GM23248 (cell line): ENCODE data around the gene PAN2. TPM values are rescaled to one million over a fixed set of nuclear protein-coding genes. Genes with fewer than 3 reads are reported as not detected.
"Not testable (repeated sequence)": the region's sequence is repeated elsewhere in the genome, so short reads cannot be mapped to it uniquely, and the experiment has no call there.

Experiments
- DNase-seq: peaks from one replicate; pipeline ENCODE4 v3.0.0-alpha.2; 2015
- H2AFZ ChIP-seq: fragments of 200-600 bp; sonication (generic); 2 replicates; pipeline ENCODE4 v1.6.1; 2016; ENCODE audit warnings: antibody characterized with exemption
- H3F3A ChIP-seq: fragments of 200-600 bp; sonication (generic); 2 replicates; pipeline ENCODE4 v1.6.1; 2016; ENCODE audit warnings: mild to moderate bottlenecking, antibody characterized with exemption, mixed run types; ENCODE audit not compliant: insufficient read depth
- H3K27ac ChIP-seq: fragments of 200-600 bp; sonication (generic); 2 replicates; pipeline ENCODE4 v1.5.1; 2016; ENCODE audit warnings: mild to moderate bottlenecking
- H3K27me3 ChIP-seq: fragments of 200-600 bp; sonication (generic); replicated peaks from 2 replicates; pipeline ENCODE4 v1.6.1; 2016; ENCODE audit warnings: mild to moderate bottlenecking; ENCODE audit not compliant: insufficient read depth
- H3K36me3 ChIP-seq: fragments of 200-600 bp; sonication (generic); 2 replicates; pipeline ENCODE4 v1.6.1; 2016; ENCODE audit warnings: low read depth, mild to moderate bottlenecking
- H3K4me1 ChIP-seq: fragments of 200-600 bp; sonication (generic); 2 replicates; pipeline ENCODE4 v1.6.1; 2016; ENCODE audit warnings: mild to moderate bottlenecking; ENCODE audit not compliant: insufficient read depth
- H3K4me2 ChIP-seq: fragments of 200-600 bp; sonication (generic); one replicate; pipeline ENCODE4 v1.6.1; 2016; ENCODE audit warnings: mild to moderate bottlenecking; ENCODE audit not compliant: unreplicated experiment
- H3K4me3 ChIP-seq: fragments of 200-600 bp; sonication (generic); 2 replicates; pipeline ENCODE4 v1.5.1; 2016; ENCODE audit warnings: mild to moderate bottlenecking
- H3K79me2 ChIP-seq: fragments of 200-600 bp; sonication (generic); 2 replicates; pipeline ENCODE4 v1.6.1; 2016; ENCODE audit warnings: mild to moderate bottlenecking; ENCODE audit not compliant: insufficient read depth
- H3K9ac ChIP-seq: fragments of 200-600 bp; sonication (generic); 2 replicates; pipeline ENCODE4 v1.6.1; 2016; ENCODE audit warnings: mild to moderate bottlenecking
- H3K9me2 ChIP-seq: fragments of 200-600 bp; sonication (generic); 2 replicates; pipeline ENCODE4 v1.6.1; 2016; ENCODE audit warnings: mixed run types, mild to moderate bottlenecking, moderate library complexity; ENCODE audit not compliant: insufficient read depth
- H3K9me3 ChIP-seq: fragments of 200-600 bp; sonication (generic); one replicate; pipeline ENCODE4 v1.6.1; 2017; ENCODE audit warnings: low read depth
- H4K20me1 ChIP-seq: fragments of 200-600 bp; sonication (generic); 2 replicates; pipeline ENCODE4 v1.6.0; 2016; ENCODE audit not compliant: insufficient read depth
- EZH2 ChIP-seq: fragments of 200-600 bp; sonication (generic); IDR thresholded peaks from 2 replicates; pipeline ENCODE4 v1.6.1; 2018; ENCODE audit warnings: antibody characterized with exemption, mild to moderate bottlenecking; ENCODE audit not compliant: insufficient read depth, poor library complexity, severe bottlenecking
- EZH2phosphoT487 ChIP-seq: fragments of 200-600 bp; sonication (generic); IDR thresholded peaks from 2 replicates; pipeline ENCODE4 v1.6.1; 2018; ENCODE audit warnings: antibody characterized with exemption, moderate library complexity, mild to moderate bottlenecking, low read depth; ENCODE audit not compliant: insufficient read depth
- WGBS, 2 experiments: methylation state at CpG; one replicate each; pipeline ENCODE4 v1.1.6; 2015 to 2017; ENCODE audit warnings: low lambda C conversion rate in 2 of 2, low coverage in 1 of 2; ENCODE audit errors: missing lambda C conversion rate in 2 of 2; 5-methylcytosine and 5-hydroxymethylcytosine counted together
- in situ Hi-C: fragments of 300-500 bp; cut with MboI; formaldehyde crosslinking; loops from 2 replicates; pipeline ENCODE4 v1.15.0; 2020
- polyA plus RNA-seq: library from polyadenylated mRNA; unstranded; fragments of >200 nt; fragmentation: Nextera tagmentation; extraction: Ambion mirVana; gene quantifications from 2 replicates; pipeline ENCODE4 v1.2.1, GENCODE V29; 2016
- total RNA-seq: library from RNA; depleted of rRNA; stranded (reverse); fragments of >200 nt; shearing (Covaris generic); gene quantifications from 2 replicates; pipeline ENCODE4 v1.2.3, GENCODE V29; 2014

PAN2 gene
- total and polyA plus RNA-seq, 2 experiments from 2014 or later = 9.1 to 20.2 TPM

DNA sequence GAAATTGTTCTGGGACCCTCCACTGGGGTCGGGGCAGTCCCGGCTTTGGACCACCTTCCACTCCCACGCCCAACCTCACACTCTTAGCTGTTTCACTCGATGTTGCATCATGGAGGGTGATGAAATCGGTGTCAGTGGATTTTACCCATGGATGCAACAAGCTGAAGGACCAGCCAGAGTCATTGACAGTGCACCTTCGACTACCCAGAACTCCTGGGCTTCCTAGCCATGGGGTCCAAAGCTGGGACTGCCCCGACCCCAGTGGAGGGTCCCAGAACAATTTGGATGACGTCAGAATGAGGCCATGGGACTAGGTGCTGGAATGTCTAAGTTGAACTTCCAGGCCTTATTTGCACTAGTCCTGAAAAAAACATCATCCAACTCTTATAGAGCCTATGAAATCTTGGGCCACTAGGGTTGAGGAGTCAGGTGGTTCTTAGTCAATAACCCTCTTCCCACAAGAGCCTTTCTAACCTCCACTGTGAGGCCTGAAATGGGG, 4.0 kb upstream of the PAN2 start:
- no peaks in the 10 kb centered on the region for H3K9me3 ChIP-seq
- H3K27ac ChIP-seq = no peak overlapping the region
- no peak overlapping the region for H3K9ac ChIP-seq
- no peak for TF ChIP-seq EZH2
- no peak for TF ChIP-seq EZH2phosphoT487
- in situ Hi-C loops = no loop called here
- no peaks in the 10 kb centered on the region for H3K27me3 ChIP-seq
- H3F3A ChIP-seq = peaks cover 34% of the 10 kb centered on the region
- peaks cover 10% of the 10 kb centered on the region; the same call in 1 of the 2 replicates for H3K36me3 ChIP-seq
- 73 to 77% methylated on average over 8 of the region's 8 CpGs for WGBS, 2 experiments
- H3K4me3 ChIP-seq = no peak overlapping the region
- peak; percentile 18 for DNase-seq
- 0 out of 2 replicates have a peak, but pooled peaks cover 6% of the 10 kb centered on the region for H3K4me1 ChIP-seq
- H4K20me1 ChIP-seq = no peaks in the 10 kb centered on the region
- H3K4me2 ChIP-seq = no peak overlapping the region
- no peaks in the 10 kb centered on the region for H3K79me2 ChIP-seq
- H2AFZ ChIP-seq = no peak overlapping the region
- H3K9me2 ChIP-seq = no peaks in the 10 kb centered on the region

DNA sequence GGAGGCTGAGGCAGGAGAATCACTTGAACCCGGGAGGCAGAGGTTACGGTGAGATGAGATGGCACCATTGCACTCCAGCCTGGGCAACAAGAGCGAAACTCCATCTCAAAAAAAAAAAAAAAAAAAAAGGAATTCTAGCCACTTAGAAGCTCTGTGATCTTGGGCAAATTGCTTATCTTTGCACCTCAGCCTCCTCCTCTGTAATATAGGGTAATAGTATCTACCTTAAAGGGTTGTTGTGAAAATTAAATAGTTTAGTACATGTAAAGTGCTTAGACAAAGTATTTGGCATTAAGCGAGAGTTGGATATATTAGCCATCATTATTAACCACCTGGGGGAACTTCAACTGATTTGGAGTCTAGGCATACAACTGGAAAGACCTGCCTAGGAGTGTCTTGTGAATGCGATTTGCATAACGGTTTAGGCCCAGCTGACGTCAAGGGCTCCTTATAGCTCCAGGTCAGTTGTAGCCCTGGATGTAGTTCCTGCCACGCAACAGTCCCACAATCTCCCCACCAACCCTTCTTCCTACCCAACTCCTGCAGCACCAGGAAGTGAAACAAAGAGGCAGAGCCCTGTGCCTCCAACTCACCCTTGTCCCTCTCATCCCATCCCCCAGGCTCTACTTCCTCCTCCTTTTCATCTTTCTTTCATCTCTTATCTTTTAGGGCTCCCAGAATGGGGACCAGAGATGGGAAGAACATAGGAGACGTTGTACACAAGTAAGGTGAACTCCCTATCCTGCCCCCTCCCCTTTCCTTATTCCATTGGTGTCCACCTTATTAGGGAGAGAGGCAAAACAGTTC, 2.8 kb upstream of the PAN2 start:
- Histone ChIP-seq H3K9me3 (no peaks in the 10 kb centered on the region), H4K20me1 (no peaks in the 10 kb centered on the region), H3K4me3 (no peak overlapping the region), H3K9ac (no peak overlapping the region), H3K27ac (no peak overlapping the region), H3K27me3 (no peaks in the 10 kb centered on the region), H3K9me2 (no peaks in the 10 kb centered on the region), H3K4me1 (0 out of 2 replicates have a peak, but pooled peaks cover 6% of the 10 kb centered on the region), H3K79me2 (no peaks in the 10 kb centered on the region), H2AFZ (no peak overlapping the region), H3K36me3 (peaks cover 5% of the 10 kb centered on the region; the same call in 1 of the 2 replicates), H3F3A (peaks cover 24% of the 10 kb centered on the region), H3K4me2 (no peak overlapping the region)
- no peak for DNase-seq
- WGBS, 2 experiments = 81 to 83% methylated on average over 8 to 9 of the region's 9 CpGs
- no peak for TF ChIP-seq EZH2
- no peak for TF ChIP-seq EZH2phosphoT487
- in situ Hi-C loops = no loop called here

DNA sequence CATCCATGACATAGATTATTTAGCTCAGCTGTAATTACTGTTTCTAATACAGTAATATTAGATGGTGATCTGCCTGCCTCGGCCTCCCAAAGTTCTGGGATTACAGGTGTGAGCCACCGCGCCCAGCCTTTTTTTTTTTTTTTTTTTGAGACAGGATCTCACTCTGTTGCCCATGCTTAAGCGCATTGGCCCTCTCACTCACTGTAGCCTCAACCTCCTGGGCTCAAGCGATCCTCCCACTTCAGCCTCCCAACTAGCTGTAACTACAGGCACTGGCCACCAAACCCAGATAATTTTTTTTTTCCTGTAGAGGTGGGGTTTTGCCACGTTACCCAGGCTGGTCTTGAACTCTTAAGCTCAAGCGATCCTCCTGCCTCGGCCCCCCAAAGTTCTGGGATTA, 1.7 kb upstream of the PAN2 start:
- 97% methylated on average over 8 of the region's 8 CpGs for WGBS, 2 experiments
- H3K4me3 ChIP-seq, H3K4me2 ChIP-seq, H3K4me1 ChIP-seq, H3K9me2 ChIP-seq, H3K36me3 ChIP-seq, H3K27ac ChIP-seq, H3K27me3 ChIP-seq, H3K9me3 ChIP-seq, H3K9ac ChIP-seq, H3K79me2 ChIP-seq, in situ Hi-C loops, H2AFZ ChIP-seq, DNase-seq, H4K20me1 ChIP-seq: not testable (repeated sequence)
- 0 out of 2 replicates have a peak, but pooled peaks cover 16% of the 10 kb centered on the region for H3F3A ChIP-seq

DNA sequence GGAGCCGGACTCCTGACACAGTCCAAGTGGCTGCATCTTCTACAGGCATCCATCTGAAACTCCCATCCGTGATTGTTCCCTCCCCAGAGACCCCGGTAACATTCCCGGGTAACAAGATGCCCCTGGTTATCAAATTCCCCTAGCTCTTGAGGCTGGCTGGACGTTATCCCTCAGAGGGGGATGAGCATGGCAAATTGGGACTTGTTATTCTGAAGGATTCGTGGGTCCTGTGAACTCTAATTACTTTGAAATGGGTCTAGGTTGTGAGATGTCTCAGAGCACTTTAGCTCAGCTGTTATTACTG, 642 bp upstream of the PAN2 start:
- Histone ChIP-seq H3K9ac (peak overlapping the region; percentile 92), H3K9me2 (no peaks in the 10 kb centered on the region), H3K4me3 (peak overlapping the region; percentile 77), H4K20me1 (no peaks in the 10 kb centered on the region), H3K36me3 (no peaks in the 10 kb centered on the region), H3K9me3 (no peaks in the 10 kb centered on the region), H3K27ac (peak overlapping the region; percentile 94), H3K27me3 (no peaks in the 10 kb centered on the region), H3K79me2 (no peaks in the 10 kb centered on the region), H3F3A (0 out of 2 replicates have a peak, but pooled peaks cover 9% of the 10 kb centered on the region), H3K4me1 (0 out of 2 replicates have a peak, but pooled peaks cover 6% of the 10 kb centered on the region), H3K4me2 (peak overlapping the region; percentile 88), H2AFZ (peak overlapping the region; percentile 92)
- peak; percentile 23 for DNase-seq
- WGBS, 2 experiments = 7% methylated on average over 6 of the region's 6 CpGs
- TF ChIP-seq EZH2 (no peak), EZH2phosphoT487 (no peak)
- in situ Hi-C loops = no loop called here
